Thoracic aorta (tissue), 2 donors: ENCODE data around the gene FAM193A. TPM values are rescaled to one million over a fixed set of nuclear protein-coding genes. Genes with fewer than 3 reads are reported as not detected.

Source experiments
- ATAC-seq: fragments of 150-250 bp; one replicate; pipeline ENCODE4 v1.8.0; 2017; ENCODE audit warnings: low read depth; ENCODE audit not compliant: insufficient number of reproducible peaks, low FRiP score
- DNase-seq: peaks from one replicate; pipeline ENCODE4 v3.0.0-alpha.2; 2020; ENCODE audit warnings: low spot score
- H3K27ac ChIP-seq, 2 donors: fragments of 200-600 bp; sonication (generic); 1 replicate in 1 of 2; 2 replicates in 1 of 2; pipeline ENCODE4 v1.5.1; 2016; ENCODE audit warnings: mild to moderate bottlenecking in 2 of 2, moderate library complexity in 2 of 2
- H3K27me3 ChIP-seq: fragments of 200-600 bp; sonication (generic); replicated peaks from 2 replicates; pipeline ENCODE4 v1.6.0; 2016; ENCODE audit warnings: mild to moderate bottlenecking; ENCODE audit not compliant: insufficient read depth
- H3K36me3 ChIP-seq: fragments of 200-600 bp; sonication (generic); one replicate; pipeline ENCODE4 v1.5.1; 2016
- H3K4me1 ChIP-seq, 2 donors: fragments of 200-600 bp; sonication (generic); 1 replicate in 1 of 2; 2 replicates in 1 of 2; pipeline versions ENCODE4 v1.5.1 to v1.6.0; 2016; ENCODE audit warnings: low read depth in 2 of 2, mild to moderate bottlenecking in 1 of 2; ENCODE audit not compliant: control insufficient read depth in 1 of 2
- H3K4me3 ChIP-seq: fragments of 200-600 bp; sonication (generic); 2 replicates; pipeline ENCODE4 v1.5.1; 2016; ENCODE audit warnings: mild to moderate bottlenecking
- H3K9me3 ChIP-seq: fragments of 200-600 bp; sonication (generic); 2 replicates; pipeline ENCODE4 v1.5.1; 2016
- CTCF ChIP-seq: fragments of 200-600 bp; sonication (generic); IDR thresholded peaks from one replicate; pipeline ENCODE4 v1.5.1; 2019; ENCODE audit warnings: antibody characterized with exemption
- total RNA-seq, 2 donors: library from RNA; depleted of rRNA; stranded (reverse); fragments of >200 nt; gene quantifications; one replicate each; pipeline versions ENCODE4 v1.1.0 to v1.2.3, GENCODE V29; 2016

FAM193A gene
- total RNA-seq, 2 donors from 2014 or later = 22.3 to 42.9 TPM

- no peak for DNase-seq
- Histone ChIP-seq H3K36me3 (peaks cover 29% of the 10 kb centered on the region), H3K27me3 (no peaks in the 10 kb centered on the region), H3K4me3 (no peak overlapping the region), H3K27ac (no peak overlapping the region), H3K9me3 (no peaks in the 10 kb centered on the region), H3K4me1 (peaks cover 0 to 9% of the 10 kb centered on the region in 2 donors)
- no peak for ATAC-seq
- no peak for TF ChIP-seq CTCF
Observed at GRCh38 chr4:2691313-2691712, 154.9 kb downstream of the FAM193A start.

DNA sequence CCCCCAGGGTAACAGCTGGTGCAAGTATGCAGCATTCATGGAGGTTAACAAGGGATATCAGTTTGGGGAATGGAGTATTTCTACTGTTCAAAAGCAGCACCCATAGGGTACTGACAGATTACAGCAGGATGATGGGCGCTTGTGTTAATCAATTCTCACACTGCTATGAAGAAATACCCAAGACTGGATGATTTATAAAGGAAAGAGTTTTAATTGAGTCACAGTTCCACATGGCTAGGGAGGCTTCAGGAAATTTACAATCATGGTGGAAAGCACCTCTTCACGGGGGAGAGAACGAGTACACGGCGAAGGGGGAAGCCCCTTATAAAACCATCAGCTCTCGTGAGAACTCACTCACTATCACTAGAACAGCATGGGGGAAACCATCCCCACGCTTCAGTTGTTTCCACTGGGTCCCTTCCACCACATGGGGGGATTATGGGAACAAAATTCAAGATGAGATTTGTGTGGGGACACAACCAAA is 155.5 kb downstream of the FAM193A start:
- no peak overlapping the region for H3K4me3 ChIP-seq
- no peaks in the 10 kb centered on the region for H3K27me3 ChIP-seq
- ATAC-seq (no peak), DNase-seq (no peak)
- peaks cover 35% of the 10 kb centered on the region for H3K36me3 ChIP-seq
- no peak overlapping the region for H3K27ac ChIP-seq
- H3K9me3 ChIP-seq = no peaks in the 10 kb centered on the region
- TF ChIP-seq CTCF = no peak
- peaks cover 0 to 9% of the 10 kb centered on the region in 2 donors for H3K4me1 ChIP-seq

DNA sequence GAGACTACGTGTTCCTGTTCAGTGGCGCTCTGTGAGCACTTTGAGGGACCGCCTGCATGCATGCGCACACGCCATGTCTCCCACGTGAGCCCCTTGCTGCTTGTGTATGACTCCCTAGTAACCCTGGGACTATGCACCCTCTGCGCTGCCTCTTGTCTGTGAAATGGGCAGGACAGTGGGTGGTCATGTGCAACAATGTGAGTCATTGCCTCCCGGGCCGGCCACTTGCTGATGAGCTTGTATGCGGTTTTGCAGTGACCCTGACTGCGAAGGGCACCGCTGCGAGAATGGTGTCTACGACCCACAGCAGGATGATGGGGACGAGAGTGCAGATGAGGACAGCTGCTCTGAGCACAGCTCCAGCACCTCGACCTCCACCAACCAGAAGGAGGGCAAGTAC is 158.2 kb downstream of the FAM193A start:
- ATAC-seq (no peak), DNase-seq (no peak)
- Histone ChIP-seq H3K9me3 (no peaks in the 10 kb centered on the region), H3K27ac (no peak overlapping the region), H3K4me3 (no peak overlapping the region), H3K27me3 (no peaks in the 10 kb centered on the region), H3K4me1 (peaks cover 0 to 7% of the 10 kb centered on the region in 2 donors), H3K36me3 (peaks cover 48% of the 10 kb centered on the region)
- no peak for TF ChIP-seq CTCF

DNA sequence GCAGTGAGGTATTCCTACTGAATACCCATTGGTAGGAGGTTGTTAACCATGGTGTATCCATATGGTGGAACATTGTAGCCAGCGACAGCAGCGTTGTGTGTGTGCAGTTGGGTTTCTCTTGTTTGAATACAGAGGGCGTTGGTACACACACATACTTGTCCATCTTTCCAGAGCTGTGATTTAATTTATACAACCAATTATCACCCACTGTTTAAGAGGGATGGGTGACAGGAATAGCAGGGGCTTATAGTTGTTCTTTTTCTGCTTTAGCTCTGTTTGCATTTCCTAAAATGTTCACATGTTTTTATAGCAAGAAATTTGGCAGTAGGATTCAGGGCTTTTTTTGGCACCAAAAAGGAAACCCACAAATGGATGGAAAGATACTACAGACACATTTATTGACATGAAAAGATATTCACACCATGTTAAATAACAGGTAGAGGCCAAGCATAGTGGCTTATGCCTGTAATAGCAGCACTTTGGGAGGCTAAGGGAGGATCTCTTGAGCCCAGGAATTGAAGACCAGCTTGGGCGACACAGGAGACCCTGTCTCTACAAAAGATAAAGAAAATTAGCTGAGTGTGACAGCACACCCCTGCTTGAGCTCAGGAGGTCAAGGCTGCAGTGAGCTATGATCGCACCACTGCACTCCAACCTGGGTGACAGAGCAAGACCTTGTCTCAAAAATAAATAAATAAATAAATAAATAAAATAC is 159.1 kb downstream of the FAM193A start:
- Histone ChIP-seq H3K27ac (no peak overlapping the region), H3K4me3 (no peak overlapping the region), H3K4me1 (no peaks in the 10 kb centered on the region), H3K36me3 (peaks cover 56% of the 10 kb centered on the region), H3K9me3 (no peaks in the 10 kb centered on the region), H3K27me3 (no peaks in the 10 kb centered on the region)
- TF ChIP-seq CTCF = no peak
- DNase-seq (no peak), ATAC-seq (no peak)

DNA sequence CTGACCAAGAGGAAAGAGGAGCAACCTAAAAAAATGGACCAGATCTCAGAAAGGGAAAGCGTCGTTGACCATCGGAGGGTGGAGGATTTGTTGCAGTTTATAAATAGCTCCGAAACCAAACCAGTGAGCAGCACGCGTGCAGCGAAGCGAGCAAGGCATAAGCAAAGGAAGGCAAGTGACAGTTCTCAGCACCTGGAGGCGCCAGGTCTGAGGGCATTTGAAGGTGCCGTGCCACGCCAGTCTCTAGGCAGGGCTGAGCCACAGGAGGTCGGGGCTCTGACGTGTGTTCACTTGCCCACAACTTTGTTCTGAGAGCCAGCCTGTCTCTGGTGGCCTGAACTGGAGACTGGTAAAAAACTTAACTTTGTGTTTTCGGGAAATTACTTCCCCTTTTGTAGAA is 160.0 kb downstream of the FAM193A start:
- Histone ChIP-seq H3K27ac (no peak overlapping the region), H3K27me3 (no peaks in the 10 kb centered on the region), H3K36me3 (peaks cover 60% of the 10 kb centered on the region), H3K4me3 (no peak overlapping the region), H3K9me3 (no peaks in the 10 kb centered on the region), H3K4me1 (no peaks in the 10 kb centered on the region)
- DNase-seq (no peak), ATAC-seq (no peak)
- no peak for TF ChIP-seq CTCF
